Measurements from ENCODE around the gene PCDH9. TPM values are rescaled to one million over a fixed set of nuclear protein-coding genes. Genes with fewer than 3 reads are reported as not detected.
"Not testable (repeated sequence)": the region's sequence is repeated elsewhere in the genome, so short reads cannot be mapped to it uniquely, and the experiment has no call there.

The PCDH9 gene
- total and polyA plus RNA-seq, 7 experiments from 2014 or later = 0.08 to 1.3 (median 0.21) TPM

- ATAC-seq (no peak), DNase-seq (no peak)
- Mint-ChIP-seq H3K27ac (no peak overlapping the region), H3K4me3 (no peak overlapping the region), H3K9me3 (peaks cover 0 to 3% (median 0%) of the 10 kb centered on the region in 11 donors), H3K4me1 (no peaks in the 10 kb centered on the region), H3K27me3 (no peaks in the 10 kb centered on the region), H3K36me3 (no peaks in the 10 kb centered on the region)
- no peaks in the 10 kb centered on the region for H3K27me3 ChIP-seq (ENCODE audit: control insufficient read depth in 2 of 2, insufficient read depth in 2 of 2, low read length in 2 of 2)
- intact Hi-C loops (cut with micrococcal nuclease) = no loop called here
- H3K27ac ChIP-seq (ENCODE audit: low read depth, low read length) = no peak overlapping the region
- H3K4me3 ChIP-seq (ENCODE audit: low read length) = no peak overlapping the region
- CTCF ChIA-PET = no interaction called here
- H3K36me3 ChIP-seq (ENCODE audit: control insufficient read depth in 2 of 3, insufficient read depth in 3 of 3, low read length in 3 of 3) = no peaks in the 10 kb centered on the region
- no peaks in the 10 kb centered on the region for H3K4me1 ChIP-seq (ENCODE audit: control insufficient read depth in 2 of 2, insufficient read depth in 2 of 2, low read length in 2 of 2)
- POLR2A ChIA-PET = no interaction called here
- H3K9me3 ChIP-seq (ENCODE audit: control insufficient read depth in 2 of 3, low read length in 3 of 3) = no peaks in the 10 kb centered on the region
Measured at GRCh38 chr13:66266761-66267160, 963.4 kb downstream of the PCDH9 start.

DNA sequence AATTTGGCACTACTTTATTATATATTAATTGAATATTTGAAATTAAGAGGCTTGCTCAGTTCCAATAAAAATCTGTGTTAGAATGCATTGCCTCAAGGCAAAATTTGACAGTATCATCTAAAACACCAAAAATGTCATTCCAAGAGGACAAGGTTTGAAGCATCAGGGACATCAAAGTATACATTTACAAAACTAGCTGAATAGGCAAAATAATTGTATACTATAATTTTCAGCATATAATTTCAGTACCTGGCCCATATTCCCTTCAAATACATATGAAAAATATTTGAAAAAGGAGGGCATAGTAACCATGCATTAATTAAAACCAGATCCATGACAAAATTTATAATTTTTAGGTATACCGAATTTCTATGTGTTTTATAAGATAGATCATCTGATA lies 963.8 kb downstream of the PCDH9 start:
- Mint-ChIP-seq H3K9me3 (peaks cover 0 to 3% (median 0%) of the 10 kb centered on the region in 11 donors), H3K27me3 (no peaks in the 10 kb centered on the region), H3K4me1 (no peaks in the 10 kb centered on the region), H3K27ac (no peak overlapping the region), H3K36me3 (no peaks in the 10 kb centered on the region), H3K4me3 (no peak overlapping the region)
- Histone ChIP-seq H3K4me1 (ENCODE audit: control insufficient read depth in 2 of 2, insufficient read depth in 2 of 2, low read length in 2 of 2) (no peaks in the 10 kb centered on the region), H3K36me3 (ENCODE audit: control insufficient read depth in 2 of 3, insufficient read depth in 3 of 3, low read length in 3 of 3) (no peaks in the 10 kb centered on the region), H3K9me3 (ENCODE audit: control insufficient read depth in 2 of 3, low read length in 3 of 3) (no peaks in the 10 kb centered on the region), H3K4me3 (ENCODE audit: low read length) (no peak overlapping the region), H3K27me3 (ENCODE audit: control insufficient read depth in 2 of 2, insufficient read depth in 2 of 2, low read length in 2 of 2) (no peaks in the 10 kb centered on the region), H3K27ac (ENCODE audit: low read depth, low read length) (no peak overlapping the region)
- ChIA-PET POLR2A (no interaction called here), CTCF (no interaction called here)
- ATAC-seq = no peak
- DNase-seq = no peak
- intact Hi-C loops (cut with micrococcal nuclease) = no loop called here

DNA sequence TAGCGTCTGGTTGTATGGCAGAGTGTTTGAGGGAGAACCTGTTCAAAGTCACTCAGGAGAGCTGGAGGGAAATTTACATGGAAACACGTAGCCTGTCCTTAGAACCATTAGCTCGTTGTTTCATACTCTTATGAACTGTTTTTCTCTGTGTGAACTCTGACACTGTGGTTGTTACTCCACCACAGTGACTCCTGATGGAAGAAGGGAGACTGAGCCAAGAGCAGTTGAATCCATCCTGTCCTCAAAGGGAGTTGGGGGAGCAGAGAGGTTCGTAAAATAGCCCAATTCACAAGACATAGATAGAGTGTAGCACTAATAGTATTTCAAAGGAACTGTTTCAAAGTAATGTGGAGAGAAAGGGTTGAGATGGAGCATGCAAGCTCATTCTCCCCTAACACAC lies 964.8 kb downstream of the PCDH9 start:
- no peaks in the 10 kb centered on the region for H3K4me1 ChIP-seq (ENCODE audit: control insufficient read depth in 2 of 2, insufficient read depth in 2 of 2, low read length in 2 of 2)
- no peak overlapping the region for H3K27ac Mint-ChIP-seq
- H3K9me3 Mint-ChIP-seq = peaks cover 0 to 7% (median 2%) of the 10 kb centered on the region in 11 donors
- no peak for ATAC-seq
- POLR2A ChIA-PET = no interaction called here
- H3K36me3 Mint-ChIP-seq = no peaks in the 10 kb centered on the region
- CTCF ChIA-PET = no interaction called here
- no peak overlapping the region for H3K27ac ChIP-seq (ENCODE audit: low read depth, low read length)
- DNase-seq = no peak
- no peaks in the 10 kb centered on the region for H3K27me3 Mint-ChIP-seq
- H3K27me3 ChIP-seq (ENCODE audit: control insufficient read depth in 2 of 2, insufficient read depth in 2 of 2, low read length in 2 of 2) = no peaks in the 10 kb centered on the region
- no peak overlapping the region for H3K4me3 Mint-ChIP-seq
- H3K4me3 ChIP-seq (ENCODE audit: low read length) = no peak overlapping the region
- no peaks in the 10 kb centered on the region for H3K36me3 ChIP-seq (ENCODE audit: control insufficient read depth in 2 of 3, insufficient read depth in 3 of 3, low read length in 3 of 3)
- no peaks in the 10 kb centered on the region for H3K4me1 Mint-ChIP-seq
- no peaks in the 10 kb centered on the region for H3K9me3 ChIP-seq (ENCODE audit: control insufficient read depth in 2 of 3, low read length in 3 of 3)
- intact Hi-C loops (cut with micrococcal nuclease) = no loop called here

- Mint-ChIP-seq H3K4me1 (no peaks in the 10 kb centered on the region), H3K4me3 (no peak overlapping the region), H3K27ac (no peak overlapping the region), H3K36me3 (no peaks in the 10 kb centered on the region), H3K9me3 (peaks cover 0 to 8% (median 2%) of the 10 kb centered on the region in 11 donors), H3K27me3 (no peaks in the 10 kb centered on the region)
- DNase-seq (no peak), ATAC-seq (no peak)
- intact Hi-C loops (cut with micrococcal nuclease) = no loop called here
- POLR2A ChIA-PET = no interaction called here
- no peaks in the 10 kb centered on the region for H3K36me3 ChIP-seq (ENCODE audit: control insufficient read depth in 2 of 3, insufficient read depth in 3 of 3, low read length in 3 of 3)
- H3K27me3 ChIP-seq (ENCODE audit: control insufficient read depth in 2 of 2, insufficient read depth in 2 of 2, low read length in 2 of 2) = no peaks in the 10 kb centered on the region
- H3K4me3 ChIP-seq (ENCODE audit: low read length) = no peak overlapping the region
- H3K4me1 ChIP-seq (ENCODE audit: control insufficient read depth in 2 of 2, insufficient read depth in 2 of 2, low read length in 2 of 2) = no peaks in the 10 kb centered on the region
- CTCF ChIA-PET = no interaction called here
- no peak overlapping the region for H3K27ac ChIP-seq (ENCODE audit: low read depth, low read length)
- no peaks in the 10 kb centered on the region for H3K9me3 ChIP-seq (ENCODE audit: control insufficient read depth in 2 of 3, low read length in 3 of 3)
Measured at GRCh38 chr13:66264971-66265370, 965.2 kb downstream of the PCDH9 start.

- POLR2A ChIA-PET = no interaction called here
- H3K4me3 ChIP-seq (ENCODE audit: low read length) = no peak overlapping the region
- CTCF ChIA-PET = no interaction called here
- H3K36me3 Mint-ChIP-seq = no peaks in the 10 kb centered on the region
- no peak for ATAC-seq
- H3K4me3 Mint-ChIP-seq = no peak overlapping the region
- no peak overlapping the region for H3K27ac Mint-ChIP-seq
- no peaks in the 10 kb centered on the region for H3K27me3 Mint-ChIP-seq
- no peaks in the 10 kb centered on the region for H3K27me3 ChIP-seq (ENCODE audit: control insufficient read depth in 2 of 2, insufficient read depth in 2 of 2, low read length in 2 of 2)
- no peaks in the 10 kb centered on the region for H3K9me3 ChIP-seq (ENCODE audit: control insufficient read depth in 2 of 3, low read length in 3 of 3)
- H3K9me3 Mint-ChIP-seq = peaks cover 0 to 9% (median 0%) of the 10 kb centered on the region in 11 donors
- no peaks in the 10 kb centered on the region for H3K4me1 ChIP-seq (ENCODE audit: control insufficient read depth in 2 of 2, insufficient read depth in 2 of 2, low read length in 2 of 2)
- no peaks in the 10 kb centered on the region for H3K36me3 ChIP-seq (ENCODE audit: control insufficient read depth in 2 of 3, insufficient read depth in 3 of 3, low read length in 3 of 3)
- no peaks in the 10 kb centered on the region for H3K4me1 Mint-ChIP-seq
- H3K27ac ChIP-seq (ENCODE audit: low read depth, low read length) = no peak overlapping the region
- no peak for DNase-seq
- intact Hi-C loops (cut with micrococcal nuclease) = no loop called here
Measured at GRCh38 chr13:66262330-66262729, 967.8 kb downstream of the PCDH9 start.

GRCh38 chr13:66259426-66259825 lies 970.7 kb downstream of the PCDH9 start:
- H3K27ac Mint-ChIP-seq; H3K4me1 Mint-ChIP-seq; H3K4me3 ChIP-seq (ENCODE audit: low read length); H3K27me3 Mint-ChIP-seq; intact Hi-C loops (cut with micrococcal nuclease); H3K4me3 Mint-ChIP-seq; ATAC-seq; H3K4me1 ChIP-seq (ENCODE audit: control insufficient read depth in 2 of 2, insufficient read depth in 2 of 2, low read length in 2 of 2); POLR2A ChIA-PET; H3K27me3 ChIP-seq (ENCODE audit: control insufficient read depth in 2 of 2, insufficient read depth in 2 of 2, low read length in 2 of 2); H3K36me3 ChIP-seq (ENCODE audit: control insufficient read depth in 2 of 3, insufficient read depth in 3 of 3, low read length in 3 of 3); H3K27ac ChIP-seq (ENCODE audit: low read depth, low read length); H3K36me3 Mint-ChIP-seq; H3K9me3 ChIP-seq (ENCODE audit: control insufficient read depth in 2 of 3, low read length in 3 of 3); DNase-seq; CTCF ChIA-PET: not testable (repeated sequence)
- H3K9me3 Mint-ChIP-seq = peaks cover 0 to 10% (median 5%) of the 10 kb centered on the region in 11 donors
